HG03575 (cell line): ENCODE results near the gene GFPT2.
"Not testable (repeated sequence)": the region's sequence is repeated elsewhere in the genome, so short reads cannot be mapped to it uniquely, and the experiment has no call there.

Experiments
- ATAC-seq: cut with Tn5 transposase; IDR thresholded peaks from one replicate; pipeline ENCODE4 v1.9.1; 2021; ENCODE audit not compliant: unreplicated experiment, insufficient number of reproducible peaks, low FRiP score; ENCODE audit errors: extremely low read depth

GFPT2 gene

DNA sequence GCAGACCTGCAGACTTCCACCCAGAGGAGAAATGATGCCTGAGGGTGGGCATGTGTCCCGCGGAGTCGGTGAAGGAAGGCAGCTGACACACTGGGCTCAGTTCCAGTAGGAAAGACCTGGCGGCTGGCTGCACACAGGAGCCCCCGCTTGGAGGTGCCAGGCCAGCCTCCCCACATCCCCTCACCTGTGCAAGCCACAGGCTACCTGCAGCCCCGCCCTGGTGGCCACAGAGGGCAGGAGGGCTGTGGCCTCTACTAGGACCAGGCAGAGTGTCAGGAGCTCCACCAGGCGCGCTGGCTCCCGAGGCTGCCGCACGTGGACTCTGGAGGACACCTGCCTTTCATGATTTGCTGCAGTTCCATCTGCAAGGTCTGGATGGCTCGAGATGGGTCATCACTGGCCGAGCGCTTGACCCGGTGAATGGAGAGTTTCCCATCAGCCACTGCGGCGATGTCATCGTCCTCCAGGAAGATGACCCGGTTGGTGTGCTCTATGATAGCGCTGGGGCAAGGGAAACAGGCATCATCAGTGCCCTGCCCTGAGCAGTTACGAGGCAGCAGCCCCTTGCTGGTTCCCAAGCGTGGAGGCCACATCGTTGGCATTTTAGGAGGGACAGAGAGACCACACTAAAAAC lies 34.6 kb downstream of the GFPT2 start:
- no peak for ATAC-seq

DNA sequence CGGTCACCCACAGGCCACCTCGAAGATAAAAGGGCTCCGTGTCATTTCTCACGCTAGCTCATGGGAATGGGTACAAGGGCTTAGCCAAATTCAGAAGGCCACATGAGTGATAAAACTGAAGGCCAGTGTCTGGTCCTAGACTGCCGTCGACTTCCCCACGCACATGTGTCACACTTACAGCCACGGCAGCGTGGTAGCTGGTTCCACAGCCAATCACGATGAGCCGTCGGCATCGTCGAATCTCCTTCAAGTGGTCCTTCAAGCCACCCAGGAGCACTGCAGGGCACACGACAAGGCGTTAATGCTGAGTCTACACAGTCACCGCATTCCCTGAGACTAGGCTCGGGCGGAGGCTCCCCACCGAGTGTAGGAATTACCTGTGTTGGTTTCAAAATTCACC lies 36.5 kb downstream of the GFPT2 start:
- ATAC-seq: no peak

DNA sequence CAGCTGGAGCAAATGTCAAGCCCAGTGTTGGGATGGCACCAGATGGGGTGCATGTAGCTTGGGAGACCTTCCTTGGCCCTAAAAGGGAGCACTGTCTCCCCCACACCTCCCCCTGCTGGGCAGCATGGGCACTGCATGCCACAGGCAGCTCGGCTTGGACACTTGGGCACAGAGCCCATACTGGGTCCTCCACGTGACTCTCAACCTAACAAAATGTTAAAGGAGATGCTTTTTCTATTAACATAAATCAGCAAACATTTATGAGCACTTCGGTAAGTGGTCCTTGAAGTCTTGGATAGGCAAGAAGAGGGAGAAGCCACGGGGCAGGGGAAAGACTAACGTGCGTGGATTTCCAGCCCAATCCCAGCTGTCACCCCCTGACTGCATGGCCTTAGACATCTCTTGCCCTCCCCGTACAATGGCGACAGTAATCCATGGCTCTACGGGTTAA lies 37.3 kb downstream of the GFPT2 start:
- ATAC-seq: no peak

DNA sequence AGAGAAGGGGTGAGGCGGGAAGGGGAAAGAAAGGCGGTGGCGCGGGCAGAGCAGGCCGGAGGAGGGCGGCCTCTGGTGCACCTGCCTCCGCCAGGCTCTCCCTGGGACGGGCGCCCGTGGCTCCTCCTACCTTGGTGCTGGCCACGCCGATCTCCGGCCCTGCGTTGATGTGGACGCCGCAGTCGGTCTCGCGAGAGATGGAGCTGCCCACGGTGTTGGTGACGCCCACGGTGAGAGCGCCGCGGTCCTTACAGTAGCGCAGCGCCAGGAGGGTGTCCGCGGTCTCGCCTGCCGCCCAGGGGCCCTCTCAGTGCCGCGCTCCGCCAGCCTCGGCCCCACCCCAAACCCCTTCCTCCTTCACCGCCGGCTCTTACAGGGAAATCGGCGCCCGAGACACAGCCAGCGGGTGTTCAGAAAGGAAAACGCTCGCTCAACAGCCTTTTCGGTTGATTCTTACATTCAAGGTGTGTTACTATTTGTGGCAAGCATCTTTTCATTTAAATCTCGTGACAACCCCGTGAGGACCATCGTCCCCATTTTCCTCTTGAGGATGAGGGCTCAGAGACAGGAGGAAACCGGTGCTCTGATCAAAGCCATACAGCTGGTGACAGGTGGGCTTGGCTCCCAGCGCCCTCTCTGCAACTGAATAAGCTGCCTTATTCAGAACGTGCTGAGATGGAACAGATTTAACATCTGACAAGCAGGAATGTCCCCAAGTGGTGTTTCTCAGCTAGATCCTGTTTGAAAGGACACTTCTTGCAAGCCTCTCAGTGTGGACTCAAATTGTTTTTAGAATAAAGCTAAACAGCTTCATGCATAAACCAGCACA lies 39.2 kb downstream of the GFPT2 start:
- peak; percentile 77 for ATAC-seq

DNA sequence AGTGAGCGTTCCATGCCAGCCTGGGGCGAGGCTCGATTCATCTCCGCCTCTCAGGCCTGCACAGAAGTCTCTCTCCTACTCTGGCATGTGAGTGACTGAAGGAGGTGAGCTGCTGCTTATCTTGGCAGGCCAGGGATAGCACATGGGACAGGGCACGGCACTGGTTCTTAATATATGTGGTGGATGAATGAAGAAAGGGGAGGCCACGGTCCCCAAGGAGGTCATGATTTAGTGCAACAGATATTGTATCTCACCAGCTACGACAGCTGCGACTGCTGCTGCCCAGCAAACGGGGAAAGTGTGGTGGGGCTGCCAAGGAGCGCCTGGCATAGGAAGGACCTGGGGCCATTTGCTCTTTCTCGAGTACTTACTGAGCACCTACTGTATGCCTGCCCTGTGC lies 41.9 kb downstream of the GFPT2 start:
- no peak for ATAC-seq

DNA sequence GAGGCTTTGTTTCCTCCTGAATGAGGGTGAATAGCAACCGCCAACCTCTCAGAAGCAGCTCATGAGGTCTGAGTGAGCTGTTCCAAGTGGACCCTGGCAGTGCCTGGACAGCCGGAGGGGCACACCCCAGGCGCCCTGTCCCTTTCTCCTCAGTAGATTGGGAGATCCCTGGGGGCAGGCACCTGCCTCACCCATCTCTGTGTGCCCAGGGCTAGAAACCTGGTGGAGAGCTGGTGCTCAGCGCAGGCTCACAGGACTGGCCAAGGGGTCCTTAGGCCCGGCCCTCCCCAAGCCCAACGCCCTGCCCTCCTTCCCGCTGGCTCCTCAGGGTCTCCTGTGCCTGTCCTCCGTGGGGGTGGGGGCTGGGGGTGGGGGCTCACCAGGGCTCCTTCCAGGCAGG lies 46.3 kb downstream of the GFPT2 start:
- ATAC-seq: no peak

DNA sequence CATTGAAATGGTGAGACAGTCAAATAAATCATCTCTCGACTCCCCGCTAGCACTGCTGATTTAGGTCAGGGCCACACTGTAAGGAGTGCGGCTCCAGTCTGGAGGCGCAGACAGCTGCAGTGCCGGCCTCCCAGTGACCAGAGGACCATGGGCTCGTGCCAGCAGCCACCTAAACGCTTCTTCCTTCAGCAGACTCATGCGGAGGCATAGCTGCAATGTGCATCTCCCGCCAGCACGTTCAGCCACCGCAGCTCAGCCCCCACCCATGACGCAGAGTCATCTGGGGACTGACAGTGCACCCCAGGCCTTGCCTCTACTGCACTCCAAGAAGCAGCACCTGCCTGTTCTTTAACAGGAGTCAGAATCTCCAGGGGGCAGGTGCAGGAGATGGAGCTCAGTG lies 47.7 kb downstream of the GFPT2 start:
- no peak for ATAC-seq

DNA sequence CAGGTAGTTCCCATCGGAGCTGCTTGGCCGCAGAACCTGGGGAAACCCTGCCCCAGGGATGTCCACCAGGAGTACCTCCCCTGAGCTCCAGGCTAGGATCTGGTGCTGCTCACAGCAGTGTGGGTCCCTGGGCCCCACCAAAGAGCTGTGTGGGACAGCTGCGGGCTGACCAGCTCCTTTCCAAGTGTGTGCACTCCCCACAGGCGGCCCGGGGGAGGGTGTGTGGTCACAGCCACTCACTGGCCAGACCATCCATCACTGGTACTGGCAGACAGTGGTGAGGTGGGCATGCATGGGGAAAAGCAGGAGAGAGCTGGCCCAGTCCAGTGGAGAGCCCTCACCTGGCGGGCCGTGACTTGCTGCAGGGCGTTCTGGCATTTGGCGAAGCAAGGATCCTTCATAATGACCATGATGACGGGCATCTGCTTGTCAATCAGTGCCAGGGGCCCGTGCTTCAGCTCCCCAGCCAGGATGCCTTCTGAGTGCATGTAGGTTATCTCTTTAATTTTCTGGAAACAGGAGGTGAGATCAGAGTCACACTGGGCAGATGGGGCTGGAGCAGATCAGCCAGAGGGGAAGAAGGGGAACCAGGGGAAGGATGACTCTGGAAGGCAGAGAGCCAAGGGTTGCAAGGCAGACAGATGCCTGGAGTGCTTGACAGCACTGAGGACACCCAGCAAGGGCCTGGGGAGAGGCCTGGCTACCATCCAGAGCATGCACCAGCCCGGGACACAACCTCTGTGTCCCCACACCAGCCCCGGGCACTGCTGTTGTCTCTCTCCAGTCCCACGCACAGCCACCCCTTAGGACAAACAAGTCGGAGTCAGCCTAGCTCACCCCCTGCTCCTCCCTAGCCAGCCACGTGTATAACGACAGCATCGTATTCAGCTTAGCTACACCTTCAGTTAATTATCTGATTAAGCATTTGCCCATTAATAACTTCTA lies 48.4 kb downstream of the GFPT2 start:
- ATAC-seq: no peak

DNA sequence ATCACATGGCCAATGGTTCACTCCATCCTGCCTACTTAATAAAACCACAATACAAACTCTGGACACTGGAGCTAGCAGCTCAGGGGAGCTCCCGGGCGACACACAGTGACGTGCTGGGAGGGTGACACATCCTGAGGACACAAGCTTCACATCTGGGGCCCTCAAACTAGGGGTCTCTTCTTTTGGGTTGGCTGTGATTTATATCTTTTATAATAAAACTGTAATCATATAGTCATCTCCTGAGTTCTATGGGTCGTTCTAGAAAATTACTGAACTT lies 49.2 kb downstream of the GFPT2 start:
- ATAC-seq: no peak

DNA sequence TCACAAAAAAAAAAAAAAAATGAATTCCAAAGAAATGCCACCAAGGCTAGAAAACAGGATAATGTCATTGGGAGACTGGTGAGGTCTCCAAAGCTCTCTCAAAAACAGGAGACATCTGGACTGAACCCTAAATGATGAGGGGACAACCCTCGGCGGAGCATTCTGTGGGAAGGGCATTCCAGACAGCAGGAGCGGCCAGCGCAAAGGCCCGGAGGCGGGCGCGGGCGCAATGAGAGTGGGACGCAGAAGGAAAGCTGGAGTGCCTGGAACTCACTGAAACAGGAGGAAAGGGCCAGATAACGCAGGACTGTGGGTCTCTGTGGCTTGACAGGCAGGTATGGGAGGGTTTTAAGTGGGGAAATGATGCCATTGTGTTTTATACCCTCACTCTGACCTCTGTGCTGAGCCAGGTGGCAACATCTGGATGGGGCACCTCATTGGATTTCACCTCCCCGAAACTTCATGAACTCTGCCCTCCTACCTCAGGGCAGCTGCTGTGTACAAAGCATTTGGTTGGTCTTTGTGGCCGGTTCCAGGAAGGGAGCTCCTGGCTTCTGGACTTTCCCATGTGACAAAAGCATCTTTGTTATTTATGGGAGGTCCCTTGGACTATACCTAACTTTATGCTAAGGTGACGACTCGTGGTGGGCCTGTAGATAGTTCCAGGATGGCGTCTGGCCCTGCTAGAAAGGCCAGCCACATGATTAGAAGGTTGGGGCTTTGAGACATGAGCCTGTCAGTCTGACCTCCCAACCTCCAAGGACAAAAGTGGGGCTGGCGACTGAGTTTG lies 49.7 kb downstream of the GFPT2 start:
- no peak for ATAC-seq

DNA sequence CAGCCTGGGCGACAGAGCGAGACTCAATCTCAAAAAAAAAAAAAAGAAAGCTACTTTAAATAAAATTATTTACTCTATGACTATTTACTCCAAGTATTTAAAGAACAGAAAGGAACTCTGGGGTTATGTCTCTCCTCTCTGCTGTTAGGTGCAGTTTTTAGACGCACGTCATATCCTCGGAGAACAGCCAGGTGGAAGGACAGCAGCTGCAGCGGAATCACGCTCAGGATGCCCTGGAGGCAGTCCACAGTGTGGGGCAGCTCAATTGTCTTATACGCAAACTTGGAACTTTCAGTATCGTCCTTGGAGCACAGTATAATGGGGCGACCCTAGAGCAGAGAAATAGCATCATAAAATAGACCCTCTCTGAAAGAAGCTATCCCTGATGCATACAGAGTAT lies 50.9 kb downstream of the GFPT2 start:
- no peak for ATAC-seq

DNA sequence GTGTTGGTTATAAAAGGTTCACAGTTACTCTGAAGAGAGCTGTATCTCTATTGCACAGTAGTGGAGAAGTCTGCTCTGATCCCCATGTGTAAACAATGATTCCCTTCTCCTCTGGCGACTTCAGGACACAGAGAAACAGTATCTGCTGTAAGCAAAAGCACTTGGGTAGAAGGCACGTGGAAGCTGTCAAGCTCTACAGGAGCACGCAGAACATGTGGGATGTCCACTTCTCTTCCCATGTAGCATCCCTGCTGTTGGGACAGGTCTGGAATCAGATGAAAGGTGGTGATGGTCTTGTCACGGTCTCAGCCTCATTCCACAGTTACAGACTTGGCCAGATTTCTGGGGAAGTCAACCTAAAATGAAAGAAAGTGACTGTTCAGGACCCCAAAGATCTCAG lies 51.9 kb downstream of the GFPT2 start:
- no peak for ATAC-seq

DNA sequence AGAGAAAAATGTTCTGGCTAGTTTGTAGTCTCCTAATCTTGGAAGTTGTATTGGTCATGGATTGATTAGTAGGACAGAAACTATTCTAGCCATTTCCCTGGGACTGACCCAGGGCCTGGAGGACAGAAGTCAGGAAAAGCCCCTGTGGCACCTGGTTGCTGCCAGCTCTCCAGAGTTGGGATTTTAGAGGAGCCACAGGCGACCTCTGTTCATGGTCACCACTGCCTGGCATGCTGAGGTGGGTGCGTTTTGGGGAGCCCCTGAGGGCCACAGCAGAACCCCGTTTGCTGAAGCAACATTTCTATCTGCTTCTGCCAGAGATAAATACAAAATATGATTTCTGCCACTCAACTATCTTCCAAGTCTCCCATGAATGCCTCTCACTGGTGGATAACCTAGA lies 53.6 kb downstream of the GFPT2 start:
- ATAC-seq: no peak

DNA sequence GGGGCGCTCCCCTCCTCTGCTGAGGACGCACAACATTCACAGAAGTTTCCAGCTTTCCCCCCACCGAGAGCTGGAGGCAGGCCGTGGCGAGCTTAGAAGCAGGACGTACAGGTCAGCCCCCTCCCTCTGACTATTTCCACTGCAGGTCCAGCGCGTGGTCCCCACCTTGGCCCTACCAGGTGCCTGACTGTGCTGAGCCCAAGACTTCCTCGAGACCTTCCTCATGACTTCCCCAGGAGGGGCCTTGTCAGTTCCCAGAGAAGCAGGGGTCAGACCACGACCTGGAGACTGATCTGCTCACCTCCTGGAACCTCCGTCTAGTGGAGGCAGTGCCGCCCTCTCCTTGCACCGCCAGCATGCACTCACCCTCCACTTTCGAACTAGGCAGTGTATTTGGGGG lies 54.1 kb downstream of the GFPT2 start:
- ATAC-seq: not testable (repeated sequence)

DNA sequence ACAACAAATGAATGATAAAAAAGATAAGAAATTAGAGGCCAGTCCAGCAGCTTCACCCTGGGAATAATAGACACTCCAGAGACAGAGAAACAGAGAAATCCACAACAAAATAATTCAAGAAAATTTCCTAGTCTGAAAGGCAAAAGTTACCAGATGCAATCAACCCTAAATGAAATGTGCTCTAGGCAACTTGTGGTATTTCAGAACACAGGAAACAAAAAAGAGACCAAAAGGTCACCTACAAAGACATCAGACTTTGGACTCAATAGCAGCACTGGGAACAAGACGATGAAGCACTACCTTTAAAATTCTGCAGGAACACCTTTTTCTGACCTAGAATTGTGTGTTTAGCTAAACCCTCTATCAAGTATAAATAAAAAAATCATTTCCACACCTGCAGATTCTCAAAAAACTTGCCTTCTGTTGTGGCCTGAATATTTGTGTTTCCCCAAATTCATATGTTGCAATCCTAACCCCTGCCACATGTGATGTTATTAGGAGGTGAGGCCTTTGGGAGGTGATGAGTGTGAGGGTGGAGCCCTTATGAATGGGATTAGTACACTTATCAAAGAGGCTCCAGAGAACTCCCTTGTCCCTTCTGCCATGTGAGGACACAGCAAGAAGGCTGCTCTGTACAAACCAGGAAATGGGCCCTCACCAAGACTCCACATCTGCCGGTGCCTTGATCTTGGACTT lies 55.4 kb downstream of the GFPT2 start:
- ATAC-seq: no peak

DNA sequence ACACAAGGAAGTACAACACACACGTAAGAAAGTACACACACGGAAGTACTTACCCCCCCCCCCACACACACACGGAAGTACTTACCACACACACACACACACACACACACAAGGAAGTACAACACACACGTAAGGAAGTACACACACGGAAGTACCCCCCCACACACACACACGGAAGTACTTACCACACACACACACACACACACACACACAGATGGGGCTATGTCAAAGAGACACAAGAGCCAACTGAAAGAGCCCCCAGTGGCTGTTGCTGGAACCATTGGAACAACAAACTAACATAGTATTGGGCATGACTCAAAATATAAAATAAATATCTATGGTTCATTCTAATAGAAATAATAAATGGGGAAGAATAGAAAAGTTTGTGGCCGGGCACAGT lies 56.4 kb downstream of the GFPT2 start:
- ATAC-seq: no peak

DNA sequence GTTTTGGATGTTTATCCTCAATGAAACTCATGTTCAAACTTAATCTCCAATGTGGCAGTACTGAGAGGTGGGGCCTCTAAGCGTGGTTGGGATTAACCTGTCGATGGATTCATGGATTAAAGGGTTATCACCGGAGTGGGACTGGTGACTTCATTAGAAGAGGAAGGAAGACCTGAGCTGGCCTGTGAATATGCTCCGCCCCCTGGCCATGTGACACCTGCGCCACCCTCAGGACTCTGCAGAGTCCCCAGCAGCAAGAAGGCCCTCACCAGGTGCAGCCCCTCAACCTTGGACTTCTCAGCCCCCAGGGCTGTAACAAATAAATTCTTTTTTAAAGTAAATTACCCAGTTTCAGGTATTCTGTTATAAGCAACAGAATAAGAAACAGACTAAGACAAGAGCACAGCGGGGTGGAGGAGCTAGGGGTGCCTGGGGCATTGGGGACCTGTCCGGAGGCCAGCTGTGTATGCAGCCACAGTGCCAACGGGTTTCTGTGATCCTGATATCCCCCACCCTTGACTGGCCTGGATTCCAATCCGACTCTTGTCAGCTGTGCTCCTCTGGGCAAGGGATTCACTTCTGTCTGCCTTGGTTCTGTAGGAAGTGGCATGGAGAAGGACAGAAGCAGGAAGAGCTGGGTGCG lies 58.1 kb downstream of the GFPT2 start:
- ATAC-seq: no peak

DNA sequence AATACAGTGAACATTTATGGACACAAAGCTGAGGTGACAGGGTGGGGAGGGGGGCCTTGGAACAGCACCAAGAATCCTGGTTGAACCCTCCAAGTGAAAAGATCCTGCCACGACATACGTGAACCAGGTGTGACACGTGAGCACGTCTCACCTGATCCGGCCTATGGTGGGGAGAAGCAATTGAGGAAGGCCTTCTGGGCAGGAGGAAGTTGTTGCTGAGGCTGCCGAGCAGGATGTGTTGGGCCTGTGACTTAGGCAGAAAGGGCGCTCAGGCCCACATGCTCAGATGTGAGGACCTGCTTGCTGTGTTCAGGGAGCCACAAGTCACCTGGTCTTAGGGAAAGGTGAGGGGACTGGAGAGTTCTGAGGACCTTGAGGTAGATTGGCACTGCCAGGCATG lies 58.7 kb downstream of the GFPT2 start:
- no peak for ATAC-seq
